HPDE6-E6E7 (cell line): ENCODE results near the gene FHAD1.

Experiments used
- DNase-seq: peaks from one replicate; pipeline ENCODE4 v3.0.0; 2011; ENCODE audit warnings: missing footprints; ENCODE audit errors: extremely low spot score

Gene FHAD1

DNA sequence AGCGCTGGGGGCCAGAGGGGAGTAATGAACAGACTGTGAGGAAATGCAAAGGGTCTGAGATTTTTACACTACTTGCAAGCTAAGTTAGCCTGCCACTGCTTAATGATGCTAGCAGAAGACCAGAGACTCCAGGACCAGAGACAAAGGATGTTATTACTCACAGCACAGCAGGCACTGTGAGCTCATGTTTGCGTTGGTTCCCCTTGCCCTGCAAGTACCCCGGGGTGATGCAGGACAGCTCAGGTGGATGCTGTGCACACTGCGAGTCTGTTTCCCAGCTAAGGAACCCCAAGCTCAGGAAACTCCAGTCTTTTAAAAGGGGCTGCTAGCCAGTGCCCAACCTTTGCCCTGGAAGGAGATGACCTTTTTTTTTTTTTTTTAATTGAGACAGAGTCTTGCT, 1.2 kb downstream of the FHAD1 start:
- DNase-seq, result no peak

DNA sequence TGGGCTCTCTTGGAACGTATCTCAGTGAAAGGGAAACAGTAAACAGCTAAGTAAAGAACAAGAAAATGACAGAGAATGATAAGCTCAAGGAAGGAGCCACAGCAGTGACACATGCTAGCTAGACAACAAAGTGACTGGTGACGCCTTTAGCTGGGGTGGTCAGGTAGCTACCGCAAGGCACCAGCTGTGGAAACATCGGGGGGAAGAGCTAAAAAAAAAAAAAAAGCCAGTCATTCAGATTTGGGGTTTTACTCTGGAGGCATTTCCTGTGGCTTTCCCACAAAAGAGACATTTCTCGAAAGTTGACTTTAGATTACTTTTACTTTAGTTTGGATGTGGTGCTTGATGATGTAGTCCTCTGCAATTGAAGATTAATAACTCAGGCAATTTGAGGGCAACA, 2.1 kb downstream of the FHAD1 start:
- DNase-seq, result no peak

DNA sequence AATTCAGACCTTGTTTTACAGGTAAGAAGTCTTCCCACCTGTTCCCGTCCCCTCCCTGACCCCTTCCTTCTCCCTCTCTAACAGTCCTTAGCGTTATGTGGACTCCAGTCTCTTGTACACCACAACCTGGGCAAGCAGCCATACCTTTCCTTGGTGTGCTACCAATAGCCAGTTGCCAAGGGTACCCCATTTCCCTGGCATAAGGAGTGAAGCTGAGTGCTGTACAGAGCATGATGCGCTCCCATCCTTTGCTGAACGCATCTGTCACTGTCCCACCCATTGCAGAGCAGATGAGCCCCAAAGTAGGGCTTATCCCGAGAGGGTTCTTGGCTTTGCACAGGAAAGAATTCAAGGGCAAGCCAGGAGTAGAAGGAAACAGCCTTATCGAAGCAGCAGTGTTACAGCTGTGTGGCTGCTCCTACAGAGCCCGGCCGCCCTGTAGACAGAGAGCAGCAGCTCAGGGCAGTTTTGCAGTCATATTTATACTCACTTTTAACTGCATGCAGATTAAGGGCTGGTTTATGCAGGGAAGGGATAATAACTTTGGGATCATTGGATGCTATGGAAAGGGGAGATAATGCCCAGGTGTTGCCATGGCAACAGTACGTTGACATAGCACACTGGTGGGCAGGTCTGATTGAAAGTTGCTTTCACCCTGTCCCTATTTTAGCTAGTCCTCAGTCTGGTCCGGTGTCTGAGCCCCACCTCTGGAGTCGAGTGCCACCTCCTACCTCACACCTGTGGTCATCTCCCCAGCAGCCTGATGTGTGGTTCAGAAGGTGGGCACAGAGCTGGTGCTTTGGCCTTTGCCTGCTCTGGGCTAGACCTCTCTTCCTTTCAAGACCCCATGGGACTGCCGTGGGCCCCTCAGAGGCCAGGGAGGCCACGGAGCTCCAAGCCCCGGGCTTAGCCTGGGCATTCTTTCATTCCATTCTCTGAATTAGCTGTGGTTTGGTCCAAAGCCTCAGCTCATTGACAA, 5.1 kb downstream of the FHAD1 start:
- DNase-seq, result no peak

DNA sequence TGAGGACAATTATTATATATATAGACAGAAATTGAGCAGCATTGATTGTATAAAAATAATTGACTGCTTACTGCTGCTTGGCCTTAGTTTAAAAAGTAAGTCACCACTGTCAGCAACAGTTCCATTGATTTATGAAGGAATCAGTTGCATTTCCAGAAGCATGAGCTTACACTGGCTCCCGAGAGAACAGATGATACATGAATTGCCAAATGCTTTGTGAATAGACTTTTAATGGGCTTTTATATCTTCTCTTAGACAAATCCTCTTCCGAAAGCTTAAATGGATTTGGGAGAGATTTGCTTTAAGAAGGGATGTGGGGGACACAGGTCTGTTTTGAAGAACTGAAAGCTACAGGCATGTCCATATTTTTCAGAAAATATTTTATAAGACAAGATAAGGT, 7.5 kb downstream of the FHAD1 start:
- DNase-seq, result no peak

DNA sequence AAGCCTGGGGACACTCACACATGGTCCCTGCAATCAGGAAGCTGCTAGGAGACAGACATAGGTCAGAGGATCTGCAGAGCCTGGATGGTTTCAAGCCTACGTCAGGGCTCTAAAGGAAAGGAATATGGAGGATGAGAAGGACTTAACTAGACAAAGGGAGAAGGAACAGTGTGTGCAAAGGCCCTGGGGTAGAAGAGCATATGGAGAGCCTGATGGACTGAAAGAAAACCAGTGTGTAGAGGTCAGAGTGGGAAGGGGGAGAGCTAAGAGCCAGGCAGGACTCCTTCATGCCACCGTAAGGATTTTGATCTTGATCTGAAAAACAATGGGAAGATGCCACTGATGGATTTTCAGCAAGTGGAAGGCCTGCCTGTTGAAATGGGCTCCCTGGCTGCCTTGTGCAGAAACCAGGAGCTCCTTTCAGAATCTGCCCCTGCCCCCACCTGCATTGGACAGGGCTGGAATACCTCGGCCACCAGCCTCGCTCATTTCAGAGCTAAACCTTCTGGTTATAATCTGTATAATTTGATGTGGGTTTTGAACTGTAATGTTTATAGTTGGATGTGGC, 8.6 kb downstream of the FHAD1 start:
- no peak for DNase-seq

DNA sequence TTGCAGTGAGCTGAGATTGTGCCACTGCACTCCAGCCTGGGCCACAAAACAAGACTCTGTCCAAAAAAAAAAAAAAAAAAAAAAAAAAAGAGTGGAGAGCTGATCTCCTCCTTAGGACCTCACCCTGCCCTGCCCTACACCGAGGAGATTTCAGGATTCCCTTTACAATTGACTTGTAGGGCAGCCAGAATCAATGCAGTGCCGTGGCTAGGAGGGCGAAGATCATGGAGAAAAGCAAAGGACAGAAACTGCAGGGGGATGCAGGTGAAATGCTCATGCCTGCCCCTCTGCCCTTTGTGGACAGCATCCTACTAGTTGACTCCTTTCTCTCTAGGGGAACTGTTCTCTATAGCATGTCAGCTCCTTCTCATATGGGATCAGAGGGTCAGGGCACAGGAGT, 9.6 kb downstream of the FHAD1 start:
- DNase-seq, result no peak

DNA sequence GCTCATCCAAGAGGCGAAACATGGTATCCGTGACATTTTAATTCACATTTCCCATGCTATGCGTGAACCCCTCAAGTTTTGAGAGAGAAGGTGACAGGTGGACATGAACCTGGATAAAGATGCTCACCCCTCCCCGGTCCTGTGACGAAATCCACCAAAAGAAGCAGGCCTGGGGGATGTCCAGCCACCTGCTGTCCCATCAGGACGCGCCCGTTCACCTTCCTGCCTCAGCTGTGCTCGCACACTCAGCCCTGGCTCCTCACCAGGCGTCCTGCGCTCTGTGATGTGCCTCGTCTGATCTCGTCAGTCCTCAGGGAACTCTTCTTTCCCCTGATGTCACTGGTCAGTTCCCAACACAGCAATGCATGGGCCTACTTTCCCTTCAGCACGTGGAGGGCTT, 10.3 kb downstream of the FHAD1 start:
- DNase-seq, result no peak

DNA sequence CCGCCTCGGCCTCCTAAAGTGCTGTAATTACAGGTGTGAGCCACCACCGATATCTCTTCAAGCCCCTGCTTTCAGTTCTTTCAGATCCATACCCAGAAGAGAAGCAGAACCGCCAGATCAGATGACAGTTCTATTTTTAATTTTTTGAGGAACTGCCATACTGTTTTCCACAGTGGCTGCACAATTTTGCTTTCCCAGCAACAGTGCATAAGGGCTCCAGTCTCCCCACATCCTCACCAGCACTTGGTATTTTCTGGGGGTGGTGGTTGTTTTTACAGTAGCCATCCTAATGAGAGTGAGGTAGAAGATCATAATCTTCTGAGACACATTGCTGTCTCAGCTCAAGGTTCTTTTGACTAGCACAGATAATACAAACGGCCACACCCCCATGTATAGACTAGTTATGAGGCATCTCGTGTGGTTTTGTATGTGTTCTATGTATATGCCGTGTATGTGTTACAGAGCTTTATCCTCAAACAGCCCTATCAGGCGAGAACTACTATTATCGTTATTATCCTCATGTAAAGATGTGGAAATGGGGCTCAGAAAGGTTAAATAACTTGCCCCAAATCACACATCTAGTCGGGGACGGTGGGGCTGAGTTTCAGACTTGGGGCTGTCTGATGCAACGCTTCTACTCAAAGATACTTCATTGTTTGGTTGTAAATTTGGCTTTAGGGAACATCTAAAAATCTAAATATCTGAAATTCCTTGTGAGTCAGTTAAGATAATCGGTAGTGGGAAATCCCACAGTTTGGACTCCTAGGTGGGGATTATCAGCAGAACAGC, 12.0 kb downstream of the FHAD1 start:
- DNase-seq, result no peak

DNA sequence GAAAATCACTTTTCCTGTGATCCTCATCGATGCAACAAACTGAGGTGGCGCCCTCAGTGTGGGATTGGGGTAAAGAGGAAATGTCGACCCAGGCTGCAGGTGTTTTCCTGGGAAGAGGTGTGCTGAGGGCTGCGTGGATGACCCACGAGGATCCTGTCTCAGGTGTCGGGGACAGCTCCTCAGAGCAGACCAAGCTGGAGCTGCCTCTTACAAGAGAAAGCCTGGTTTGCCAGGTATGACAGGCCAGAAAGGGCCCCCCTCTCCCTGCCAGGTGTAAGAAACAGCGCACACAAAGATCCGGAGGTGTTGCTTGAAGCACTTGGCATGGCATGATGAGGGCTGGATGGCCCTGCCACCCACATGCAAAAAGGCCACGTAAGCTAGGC, 12.6 kb downstream of the FHAD1 start:
- DNase-seq, result no peak

DNA sequence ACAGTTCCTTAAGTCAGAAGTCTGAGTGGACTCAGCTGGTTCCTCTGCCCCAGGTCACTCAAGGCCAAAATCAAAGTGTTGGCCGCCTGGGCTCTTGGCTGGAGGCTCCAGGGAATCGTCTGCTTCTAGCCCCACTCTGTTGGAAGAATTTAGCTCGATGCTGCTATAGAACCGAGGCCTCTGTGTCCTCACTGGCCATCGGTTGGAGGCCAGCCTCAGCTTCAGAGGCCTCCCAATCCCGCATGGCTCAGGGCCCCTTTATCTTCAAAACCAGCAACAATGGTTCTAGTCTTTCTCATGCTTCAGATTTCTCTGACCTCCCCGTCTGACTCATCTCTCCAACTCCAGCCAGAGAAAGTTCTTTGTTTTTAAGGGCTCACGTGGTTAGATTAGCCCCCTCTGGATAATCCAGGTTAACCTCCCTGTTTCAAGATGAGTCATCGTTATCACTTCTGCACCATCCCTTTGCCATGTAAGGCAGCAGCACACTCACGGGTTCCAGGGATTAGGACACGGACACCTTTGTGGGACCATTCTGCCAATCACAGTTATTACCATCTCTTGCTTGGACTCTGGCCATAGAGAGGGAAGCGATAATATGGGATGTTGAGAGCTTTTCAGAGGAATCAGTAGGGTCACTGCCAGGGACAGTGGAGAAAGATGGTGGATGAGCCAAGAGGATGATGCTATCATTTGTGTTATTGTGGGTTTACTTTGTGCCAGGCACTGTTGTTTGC, 13.6 kb downstream of the FHAD1 start:
- peak; percentile 40 for DNase-seq

DNA sequence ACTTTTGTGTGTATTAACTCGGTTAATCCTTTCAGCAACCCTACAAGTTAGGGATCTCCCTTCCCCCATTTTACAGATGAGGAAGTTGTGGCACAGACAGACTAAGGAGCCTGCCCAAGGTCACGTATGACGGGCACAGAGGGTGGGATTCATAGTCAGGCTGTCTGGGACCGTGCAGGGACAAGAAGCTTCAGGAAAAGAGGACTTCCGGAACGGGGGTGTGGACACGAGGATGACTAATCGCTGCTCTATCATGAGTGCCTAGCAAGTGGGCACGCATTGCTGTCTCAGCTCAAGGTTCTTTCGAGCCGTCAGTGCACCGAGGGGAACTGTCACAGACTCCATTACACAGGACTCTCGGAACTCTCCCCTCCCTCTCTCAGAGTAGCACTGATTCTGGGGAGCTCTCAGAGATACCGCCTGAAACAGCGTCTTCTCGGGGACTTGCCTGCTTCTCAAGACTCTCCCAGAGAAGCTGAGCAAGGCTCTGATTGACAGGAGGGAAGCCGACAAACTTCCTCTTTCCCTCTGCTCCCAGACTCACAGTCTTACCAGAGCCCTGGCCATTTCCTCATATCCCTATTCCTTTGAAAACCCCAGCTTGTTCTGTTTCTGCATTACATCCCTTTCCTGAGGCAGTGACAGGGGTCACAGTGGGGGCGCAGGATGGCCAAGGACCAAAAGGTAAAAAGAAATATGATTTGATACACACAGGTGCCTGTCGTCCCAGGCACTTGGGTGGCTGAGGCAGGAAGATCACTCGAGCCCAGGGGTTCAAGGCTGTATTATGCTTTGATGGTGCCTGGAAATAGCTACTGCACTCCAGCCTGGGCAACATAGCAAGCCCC, 14.4 kb downstream of the FHAD1 start:
- DNase-seq, result peak; percentile 49

DNA sequence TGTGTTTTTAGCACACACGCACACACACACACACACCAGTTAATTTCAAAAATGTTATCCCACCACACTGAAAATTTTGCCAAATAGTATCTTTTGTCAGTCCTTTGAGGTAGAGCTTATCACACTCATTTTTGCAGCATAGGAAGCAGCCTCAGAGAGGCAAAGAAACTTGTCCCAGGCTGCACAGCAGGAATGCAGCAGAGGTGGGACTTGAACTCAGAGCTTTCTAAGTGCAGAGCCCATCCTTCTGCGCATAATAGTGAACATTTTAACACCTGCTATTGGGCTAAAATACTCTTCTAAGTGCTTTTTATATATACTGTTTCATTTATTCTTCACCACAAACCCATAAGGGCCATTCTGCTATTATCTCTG, 15.0 kb downstream of the FHAD1 start:
- no peak for DNase-seq

DNA sequence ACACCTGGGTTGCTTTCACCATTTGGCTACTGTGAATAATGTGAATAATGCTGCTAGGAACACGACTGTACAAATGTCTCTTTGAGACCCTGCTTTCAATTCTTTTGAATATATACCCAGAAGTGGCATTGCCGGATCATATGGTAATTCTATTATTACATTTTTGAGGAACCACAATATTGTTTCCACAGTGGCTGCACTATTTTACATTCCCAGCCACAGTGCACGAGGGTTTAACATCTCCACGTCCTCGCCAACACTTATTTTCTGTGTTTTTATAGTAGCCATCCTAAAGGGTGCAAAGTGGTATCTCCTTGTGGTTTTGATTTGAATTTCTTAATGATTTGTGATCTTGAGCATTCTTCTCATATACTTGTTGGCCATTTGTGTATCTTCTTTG, 15.7 kb downstream of the FHAD1 start:
- DNase-seq, result no peak

DNA sequence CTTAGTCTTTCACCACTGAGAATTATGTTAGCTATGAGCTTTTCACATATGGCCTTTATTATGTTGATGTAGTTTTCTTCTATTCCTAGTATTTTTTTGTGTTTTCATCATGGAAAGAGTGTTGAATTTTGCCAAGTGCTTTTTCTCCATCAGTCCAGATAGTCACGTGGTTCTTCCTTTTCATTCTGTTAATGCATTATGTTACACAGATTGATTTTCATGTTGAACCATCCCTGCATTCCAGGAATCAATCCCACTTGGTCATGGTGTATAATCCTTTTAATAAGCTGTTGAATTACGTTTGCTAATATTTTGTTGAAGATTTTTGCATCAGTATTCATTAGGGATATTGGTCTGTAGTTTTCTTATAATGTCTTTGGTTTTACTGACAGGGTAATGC, 17.7 kb downstream of the FHAD1 start:
- no peak for DNase-seq

DNA sequence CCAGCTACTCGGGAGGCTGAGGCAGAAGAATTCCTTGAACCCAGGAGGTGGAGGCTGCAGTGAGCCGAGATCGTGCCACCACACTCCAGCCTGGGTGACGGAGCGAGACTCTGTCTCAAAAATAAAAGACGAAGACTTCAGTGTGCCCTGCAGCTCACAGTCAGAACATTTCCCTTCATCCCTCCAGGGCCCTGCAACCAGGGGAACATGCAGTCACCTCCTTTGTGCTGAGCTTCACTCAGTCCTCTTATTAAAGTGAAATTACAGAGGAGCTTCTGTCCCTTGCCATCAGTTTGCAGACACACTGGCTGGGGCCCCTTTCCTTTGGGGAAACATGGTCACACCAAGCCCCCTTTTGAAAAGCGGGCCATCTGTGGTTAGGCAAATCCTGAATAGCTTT, 24.2 kb downstream of the FHAD1 start:
- no peak for DNase-seq

DNA sequence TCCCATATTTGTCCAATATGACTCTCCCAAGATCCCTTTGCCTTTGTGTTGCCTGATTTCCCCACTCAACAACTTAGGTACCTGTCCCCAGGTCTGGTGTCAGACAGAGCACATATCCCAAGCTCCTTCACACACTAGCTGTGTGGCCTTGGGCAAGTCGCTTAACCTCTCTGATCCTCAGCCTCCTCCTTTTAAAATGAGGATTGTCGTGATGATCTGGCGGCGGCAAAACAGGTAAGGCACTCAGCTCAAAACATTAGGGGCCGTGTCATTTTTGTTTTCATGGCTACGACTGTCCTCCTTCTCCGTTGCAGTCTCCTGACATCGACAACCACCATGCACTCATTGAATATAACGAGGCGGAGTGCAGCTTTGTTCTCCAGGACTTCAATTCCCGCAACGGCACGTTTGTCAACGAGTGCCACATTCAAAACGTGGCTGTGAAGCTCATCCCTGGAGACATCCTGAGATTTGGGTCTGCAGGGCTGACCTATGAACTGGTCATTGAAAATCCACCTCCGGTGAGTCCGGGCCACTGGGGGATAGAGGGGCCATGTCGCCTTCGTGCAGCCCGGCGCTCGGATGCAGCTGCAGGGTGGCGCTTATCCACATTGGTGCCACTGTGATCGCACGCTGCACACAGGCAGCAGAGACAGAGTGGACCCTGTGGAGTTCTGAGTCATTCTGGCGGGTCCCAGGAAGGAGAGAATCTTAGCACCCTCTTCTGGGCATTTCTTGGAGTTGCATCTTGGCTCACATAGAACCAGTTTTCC, 25.2 kb downstream of the FHAD1 start:
- DNase-seq, result peak; percentile 72

DNA sequence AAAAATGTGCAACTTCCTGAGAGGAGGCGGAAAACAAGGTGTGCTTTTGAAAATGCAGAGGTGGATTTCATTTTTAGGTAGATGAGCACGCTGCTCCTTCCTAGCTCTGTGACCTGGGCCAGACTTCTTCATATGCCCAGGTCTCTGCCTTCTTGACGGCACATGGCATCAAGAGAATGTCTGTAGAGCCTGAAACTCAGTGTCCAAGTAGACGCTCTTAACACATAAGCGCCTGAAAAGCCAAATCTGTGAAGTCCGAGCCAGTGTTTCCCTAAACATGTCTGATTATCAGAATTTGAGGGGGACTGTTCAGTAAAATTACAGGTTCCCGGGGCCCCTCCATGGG, 25.7 kb downstream of the FHAD1 start:
- DNase-seq, result no peak

DNA sequence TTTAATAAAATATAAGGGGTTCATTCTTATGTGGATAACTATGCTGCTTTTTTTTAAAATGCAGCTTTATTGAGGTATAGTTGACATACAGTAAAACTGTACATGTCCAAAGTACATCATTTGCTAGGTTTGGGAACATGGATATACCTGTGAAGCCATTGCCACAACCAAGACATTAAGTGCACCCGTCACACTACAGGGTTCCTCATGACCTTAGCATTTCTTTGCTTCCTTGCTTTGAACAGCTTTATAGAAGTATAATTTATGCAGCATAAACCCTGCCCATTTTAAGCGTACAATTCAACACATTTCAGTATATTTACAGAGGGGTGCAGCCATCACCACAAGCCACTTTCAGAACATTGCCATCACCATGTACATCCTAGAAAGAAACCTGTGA, 26.3 kb downstream of the FHAD1 start:
- DNase-seq, result no peak

DNA sequence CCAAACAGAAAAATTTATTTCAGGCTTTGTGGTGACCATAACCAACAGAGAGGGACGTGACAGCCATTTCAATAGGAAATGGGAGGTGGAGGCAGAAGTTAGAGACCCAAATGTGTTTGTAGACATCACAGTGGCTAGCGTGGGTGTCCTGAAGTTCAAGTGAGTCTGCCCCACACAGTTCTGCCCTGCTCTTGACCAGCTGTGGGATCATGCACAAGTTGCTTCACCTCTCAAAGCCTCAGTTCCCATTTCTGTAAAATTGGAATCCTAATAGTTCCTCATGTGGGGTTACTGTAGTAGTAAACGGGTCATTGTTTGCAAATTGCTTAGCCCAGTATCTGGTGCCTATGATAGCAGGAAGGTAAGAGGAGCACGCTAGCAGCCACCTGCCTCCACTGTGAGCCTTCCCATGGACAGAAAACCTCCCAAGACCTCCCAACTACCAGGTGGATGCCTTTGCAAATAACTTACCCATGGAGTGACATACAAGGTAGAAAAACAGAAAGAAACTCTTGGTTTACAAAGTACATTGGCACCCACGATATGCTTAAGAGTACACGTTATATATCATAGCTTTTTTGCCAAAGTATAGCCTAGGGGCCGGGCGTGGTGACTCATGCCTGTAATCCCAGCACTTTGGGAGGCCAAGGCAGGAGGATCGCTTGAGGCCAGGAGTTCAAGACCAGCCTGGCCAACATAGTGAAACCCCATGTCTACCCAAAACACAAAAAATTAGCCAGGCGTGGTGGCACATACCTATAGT, 29.1 kb downstream of the FHAD1 start:
- DNase-seq, result no peak
